GM19467 (cell line): Measurements from ENCODE around the gene PAXX.

Source experiments
- ATAC-seq: cut with Tn5 transposase; IDR thresholded peaks from one replicate; pipeline ENCODE4 v1.9.1; 2021; ENCODE audit warnings: mild to moderate bottlenecking, moderate library complexity; ENCODE audit not compliant: unreplicated experiment

PAXX gene

DNA sequence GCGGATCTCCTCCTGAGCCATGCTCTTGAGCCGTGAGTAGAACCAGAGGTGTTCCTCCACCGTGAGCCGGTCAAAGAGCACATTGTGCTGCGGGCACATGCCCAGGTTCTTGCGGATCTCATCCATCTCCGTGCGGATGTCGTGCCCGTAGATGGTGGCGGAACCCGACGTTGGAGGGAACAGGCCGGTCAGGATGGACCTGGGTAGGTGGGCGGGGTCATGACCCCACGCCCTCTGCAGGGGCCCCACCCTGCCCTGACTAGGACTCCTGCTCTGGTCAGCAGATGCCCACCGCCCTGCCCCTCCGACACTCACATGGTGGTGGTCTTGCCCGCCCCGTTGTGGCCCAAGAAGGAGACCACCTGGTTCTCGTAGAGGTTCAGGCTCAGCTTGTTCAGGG lies 23.8 kb downstream of the PAXX start:
- no peak for ATAC-seq

DNA sequence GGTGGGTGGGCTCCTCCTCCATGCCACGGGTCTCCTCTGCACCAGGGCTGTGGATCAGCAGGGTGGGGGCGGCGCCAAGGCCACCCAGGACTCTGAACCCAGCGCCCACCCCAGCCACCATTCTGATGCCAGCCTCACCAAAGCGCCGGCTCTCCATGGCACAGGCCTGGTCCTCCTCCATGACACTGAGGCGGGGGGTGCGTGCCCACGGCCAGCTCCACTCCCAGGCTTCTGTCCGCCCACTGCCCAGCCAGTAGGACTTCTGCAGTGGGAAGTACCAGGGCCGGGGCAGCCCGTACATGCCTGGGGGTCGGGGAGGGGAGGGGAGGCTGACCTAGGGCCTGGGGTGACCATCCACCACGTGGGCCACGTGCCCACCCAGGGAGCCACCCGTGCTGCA lies 24.2 kb downstream of the PAXX start:
- no peak for ATAC-seq

DNA sequence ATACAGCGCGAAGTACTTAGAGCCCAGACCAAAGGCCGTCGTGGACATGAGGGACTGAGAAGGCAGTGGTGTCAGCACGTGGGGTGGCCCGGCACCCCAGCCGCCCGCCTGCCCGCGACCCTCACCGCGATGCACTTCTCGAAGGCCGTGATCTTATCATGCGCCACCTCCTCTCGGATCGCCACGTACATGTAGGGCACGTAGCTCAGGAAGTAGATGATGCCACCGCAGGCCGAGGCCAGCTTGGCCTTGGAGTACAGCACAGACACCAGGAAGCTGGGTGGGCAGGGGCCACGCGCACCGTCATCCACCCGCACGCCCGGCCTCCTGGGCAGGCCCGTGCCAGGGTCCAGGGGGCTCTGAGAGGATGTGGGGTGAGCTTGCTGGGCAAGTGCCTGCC lies 24.8 kb downstream of the PAXX start:
- no peak for ATAC-seq

DNA sequence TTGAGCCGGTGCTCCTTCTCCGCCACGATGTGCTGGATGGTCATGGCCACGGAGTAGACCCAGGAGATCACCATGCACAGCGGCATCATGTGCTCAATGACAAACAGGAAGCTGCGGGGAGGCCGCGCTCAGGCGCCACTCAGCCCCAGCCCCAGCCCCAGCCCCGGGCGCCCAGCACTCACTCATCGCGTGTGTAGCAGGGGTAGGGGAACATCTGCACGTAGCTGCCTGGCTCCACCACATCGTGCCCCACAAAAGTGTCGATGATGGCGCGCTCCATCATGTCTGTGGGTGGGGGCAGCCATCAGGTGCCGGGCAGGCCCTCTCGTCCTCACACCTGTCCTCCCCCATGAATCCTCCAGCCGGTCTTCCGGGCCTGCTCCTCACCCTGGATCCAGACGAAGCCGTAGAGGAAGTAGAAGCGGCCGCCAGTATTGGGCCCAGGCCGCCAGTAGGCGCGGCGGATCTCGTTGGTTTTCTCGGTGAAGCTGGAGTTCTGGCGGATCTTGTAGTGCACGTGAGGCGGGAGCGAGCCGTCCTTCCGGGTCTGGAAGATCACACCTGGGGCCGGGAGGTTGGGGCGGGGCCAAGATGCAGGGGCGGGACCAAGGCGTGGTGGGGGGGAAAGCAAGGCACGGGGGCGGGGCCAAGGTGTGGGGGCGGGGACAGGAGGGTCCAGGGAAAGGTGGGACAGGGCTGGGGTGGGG lies 25.7 kb downstream of the PAXX start:
- no peak for ATAC-seq

DNA sequence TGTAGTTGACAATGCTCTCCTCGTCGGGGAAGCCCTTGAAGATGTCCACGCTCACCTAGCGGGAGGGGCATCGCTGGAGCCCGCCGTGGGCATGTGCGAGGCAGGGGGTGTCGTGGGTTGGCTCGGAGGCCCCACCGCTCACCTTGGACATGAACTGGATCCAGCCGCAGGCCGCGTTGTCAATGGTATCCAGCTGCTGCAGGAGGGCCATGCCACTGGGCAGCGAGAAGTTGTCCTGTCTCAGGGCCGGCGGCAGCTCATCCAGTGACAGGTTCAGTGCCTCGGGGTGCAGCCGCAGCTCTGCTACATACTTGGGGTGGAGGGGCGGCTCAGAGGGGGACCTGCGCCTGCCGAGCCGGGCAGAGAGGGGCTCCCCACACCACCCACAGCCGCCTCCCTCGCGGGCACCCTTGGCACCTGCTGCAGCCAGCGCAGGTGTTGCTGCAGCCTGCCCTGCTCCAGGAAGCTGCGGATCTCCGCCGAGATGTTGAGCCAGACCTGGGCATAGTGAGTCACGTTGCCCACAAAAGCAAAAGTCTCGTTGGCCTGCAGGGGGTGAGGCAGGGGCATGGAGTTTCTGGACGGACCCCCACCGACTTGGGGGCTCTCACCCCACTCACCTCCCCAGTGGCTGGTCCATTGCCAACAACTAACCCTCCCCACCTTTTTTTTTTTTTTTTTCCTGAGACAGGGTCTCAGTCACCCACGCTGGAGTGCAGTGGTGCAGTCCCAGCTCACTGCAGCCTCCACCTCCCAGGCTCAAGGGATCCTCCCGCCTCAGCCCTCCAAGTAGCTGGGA lies 26.7 kb downstream of the PAXX start:
- ATAC-seq = no peak

DNA sequence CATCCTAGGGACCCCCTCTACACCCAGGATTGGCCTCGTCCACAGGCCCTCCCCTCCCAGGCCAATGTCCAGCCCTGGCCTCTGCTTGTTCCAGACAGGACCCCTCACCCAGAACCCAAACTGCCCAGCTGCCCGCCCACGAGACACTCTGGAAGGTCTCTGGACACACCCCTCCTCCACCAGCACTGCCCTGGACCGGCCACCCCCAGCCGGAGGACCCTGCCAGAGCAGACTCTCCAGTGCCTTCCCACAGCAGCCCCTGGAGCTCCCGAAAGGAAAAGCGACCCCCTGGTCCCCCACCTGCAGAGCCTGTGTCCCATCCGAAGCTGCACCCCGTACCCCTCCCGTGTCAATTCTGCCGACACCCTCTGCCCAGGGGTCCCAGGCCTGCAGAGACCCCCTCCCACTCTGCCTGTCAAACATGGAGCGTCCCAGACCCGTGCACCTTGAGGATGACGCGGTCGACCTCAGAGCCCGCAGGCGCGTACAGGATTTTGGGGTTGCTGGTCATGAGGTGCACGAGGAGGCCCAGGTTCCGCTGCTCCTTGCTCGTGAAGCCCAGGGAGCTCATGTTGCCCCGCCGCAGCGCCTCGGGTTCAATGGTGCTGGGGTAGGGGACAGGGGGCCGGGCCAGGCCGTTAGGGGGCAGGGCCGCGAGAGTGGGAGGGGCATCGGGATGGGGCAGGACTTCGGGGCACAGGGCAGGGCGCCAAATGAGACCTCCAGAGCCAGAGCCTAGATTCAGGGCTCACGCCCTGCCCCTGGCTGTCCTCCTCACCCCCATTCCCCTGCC lies 27.9 kb downstream of the PAXX start:
- no peak for ATAC-seq

DNA sequence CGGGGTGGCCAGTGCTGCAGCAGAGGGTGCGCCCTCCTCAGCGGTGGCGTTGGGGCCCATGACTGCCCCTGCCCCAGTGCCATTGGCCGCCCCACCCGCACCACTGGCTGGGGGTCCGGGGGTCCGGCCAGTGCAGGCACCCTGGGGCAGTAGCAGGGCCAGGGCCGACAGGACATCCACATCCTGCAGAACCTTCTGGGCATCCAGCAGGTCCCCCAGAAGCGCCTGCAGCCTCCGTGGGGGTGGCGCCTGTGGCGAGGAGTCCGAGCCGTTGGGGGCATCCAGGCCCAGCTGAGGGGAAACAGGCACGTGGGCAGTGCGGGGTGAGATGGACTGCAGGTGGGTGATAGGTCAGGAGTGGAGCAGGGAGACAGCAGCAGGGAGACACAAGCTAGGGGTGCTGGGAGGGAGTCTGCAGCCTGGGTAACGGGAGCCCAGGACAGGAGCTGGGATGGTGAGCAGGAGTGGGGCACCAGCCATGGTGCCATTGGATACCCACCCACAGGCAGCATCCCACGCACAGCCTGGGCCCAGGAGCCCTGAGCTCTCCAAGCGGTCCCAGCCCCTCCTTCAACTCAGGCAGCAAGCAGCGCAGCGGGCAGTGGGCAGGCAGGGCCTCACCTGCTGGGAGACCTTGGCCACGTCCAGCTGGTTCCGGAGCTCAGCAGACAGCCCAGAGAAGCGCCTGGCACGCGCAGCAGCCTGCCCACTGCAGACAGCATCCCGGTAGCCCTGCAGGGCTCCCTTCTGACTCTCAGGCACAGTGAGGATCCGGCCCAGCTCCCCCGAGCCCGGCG lies 28.7 kb downstream of the PAXX start:
- ATAC-seq = no peak

DNA sequence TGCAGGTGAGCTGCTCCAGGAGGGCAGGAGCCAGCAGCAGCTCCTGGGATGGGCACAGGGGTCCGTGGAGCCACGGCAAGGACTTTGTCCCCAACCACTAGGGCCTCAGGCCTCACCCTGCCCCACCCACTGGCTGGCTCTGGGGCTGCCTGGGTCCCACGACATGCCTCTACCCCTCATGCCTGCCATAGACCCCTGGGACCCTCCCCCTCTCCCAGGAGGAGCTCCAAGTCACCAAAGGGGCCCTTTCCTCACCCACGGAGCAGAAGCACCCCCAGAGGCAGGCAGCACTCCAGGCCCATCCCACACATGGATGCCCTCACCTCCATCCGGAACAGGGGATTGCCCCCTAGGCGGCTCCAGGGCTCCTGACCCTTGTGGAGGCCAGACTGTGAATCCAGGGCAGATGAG lies 29.4 kb downstream of the PAXX start:
- no peak for ATAC-seq

DNA sequence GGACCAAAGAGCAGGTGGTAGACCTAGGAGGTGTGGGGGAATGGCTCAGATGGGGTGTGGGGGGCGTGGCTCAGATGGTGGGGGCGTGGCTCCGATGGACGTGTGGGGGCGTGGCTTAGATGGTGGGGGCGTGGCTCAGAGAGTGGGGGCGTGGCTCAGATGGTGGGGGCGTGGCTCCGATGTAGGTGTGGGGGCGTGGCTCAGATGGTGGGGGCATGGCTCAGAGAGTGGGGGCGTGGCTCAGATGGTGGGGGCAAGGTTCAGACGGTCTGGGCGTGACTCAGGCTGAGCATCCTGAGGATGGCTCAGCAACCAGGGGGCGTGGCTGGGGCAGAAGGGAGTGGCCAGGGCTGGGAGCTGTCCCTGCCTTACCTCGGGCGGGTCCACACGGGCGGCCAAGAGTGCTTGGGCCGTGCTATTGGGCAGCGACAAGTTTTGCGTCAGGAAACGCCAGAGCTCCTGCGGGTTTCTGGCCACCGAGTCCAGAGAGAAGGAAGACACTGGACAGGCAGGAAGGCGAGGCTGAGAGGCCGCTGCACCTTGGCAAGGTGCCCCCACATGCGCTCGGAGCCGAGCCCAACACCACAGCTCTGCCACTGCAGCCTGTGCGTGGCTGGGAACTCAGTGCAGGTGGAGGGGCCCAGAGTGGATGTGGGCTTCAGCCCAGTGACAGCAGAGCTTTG lies 29.9 kb downstream of the PAXX start:
- no peak for ATAC-seq

DNA sequence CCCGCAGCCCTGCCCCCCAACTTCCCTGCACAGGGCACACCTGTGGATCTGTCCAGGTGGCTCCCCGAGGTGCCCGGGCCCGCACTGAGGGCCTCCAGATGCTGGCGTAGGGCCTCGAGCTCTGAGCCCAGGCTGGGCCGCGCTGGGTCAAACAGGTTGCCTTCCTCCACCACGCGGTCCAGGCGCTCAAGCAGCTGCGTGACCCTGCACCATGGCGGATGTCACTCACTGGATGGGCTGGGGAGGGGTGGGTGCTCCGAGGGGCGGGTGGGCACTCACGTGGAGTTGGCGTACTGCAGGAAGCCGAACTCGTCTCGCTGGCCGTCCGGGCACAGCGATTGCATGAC lies 30.4 kb downstream of the PAXX start:
- no peak for ATAC-seq

DNA sequence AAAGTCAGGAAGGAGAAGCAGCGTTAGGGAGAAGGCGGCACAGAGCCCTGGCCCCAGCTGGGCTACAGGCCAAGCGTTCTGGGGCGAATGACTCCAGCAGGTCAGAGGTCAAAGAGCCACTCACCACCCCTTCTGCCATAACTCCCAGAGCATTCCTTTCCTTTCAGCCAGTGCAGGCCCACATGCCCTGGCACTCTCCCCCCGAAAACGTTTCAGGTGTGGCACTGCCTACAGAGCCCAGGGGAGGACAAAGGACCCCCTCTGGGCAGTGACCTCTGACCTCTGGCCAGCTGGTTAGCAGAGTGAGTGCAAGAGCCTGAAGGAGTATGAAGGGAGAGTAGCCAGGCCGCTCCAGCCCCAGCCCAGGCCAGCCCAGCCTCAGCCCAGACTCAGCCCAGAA lies 30.9 kb downstream of the PAXX start:
- no peak for ATAC-seq

DNA sequence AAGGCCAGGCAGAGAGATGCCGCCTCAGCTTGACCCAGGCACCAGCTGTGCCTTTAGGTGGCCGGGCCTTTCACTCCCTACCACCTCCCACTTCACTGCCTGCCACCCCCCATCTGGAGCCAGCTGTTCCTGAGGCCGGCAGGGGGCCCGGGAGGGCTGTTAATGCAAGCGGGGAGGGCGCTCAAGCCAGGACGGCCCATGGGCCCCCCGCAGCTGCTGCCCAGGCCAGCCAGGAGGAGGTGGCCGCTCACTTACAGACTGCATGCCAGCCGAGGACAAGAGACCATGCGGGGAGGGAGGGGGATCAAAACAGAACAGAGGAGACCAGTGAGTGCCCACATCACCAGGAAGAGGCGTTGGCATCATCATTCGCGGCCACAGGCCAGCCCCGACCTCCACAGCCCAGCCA lies 31.4 kb downstream of the PAXX start:
- no peak for ATAC-seq

DNA sequence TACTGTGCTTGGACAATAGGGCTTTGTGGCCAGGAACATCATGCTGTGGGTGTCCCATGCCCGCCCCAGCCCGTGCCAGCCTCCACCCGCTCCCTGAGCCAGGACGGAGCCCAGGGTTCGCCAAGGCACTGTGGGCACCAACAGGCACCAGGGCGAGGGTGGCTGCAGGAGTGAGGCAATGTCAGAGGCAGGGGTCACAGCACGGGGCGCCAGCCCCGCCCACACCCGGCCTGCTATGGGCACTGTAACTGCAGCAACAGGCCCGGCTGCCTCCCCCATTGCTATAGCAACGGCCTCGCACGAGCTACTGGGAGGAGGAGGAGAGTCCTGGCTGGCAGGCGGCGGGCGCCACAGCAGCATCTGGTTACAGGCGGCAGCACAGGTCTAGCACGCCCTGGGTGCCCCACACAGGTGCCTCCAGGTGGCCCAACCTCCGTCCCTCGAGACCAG lies 33.3 kb downstream of the PAXX start:
- no peak for ATAC-seq

DNA sequence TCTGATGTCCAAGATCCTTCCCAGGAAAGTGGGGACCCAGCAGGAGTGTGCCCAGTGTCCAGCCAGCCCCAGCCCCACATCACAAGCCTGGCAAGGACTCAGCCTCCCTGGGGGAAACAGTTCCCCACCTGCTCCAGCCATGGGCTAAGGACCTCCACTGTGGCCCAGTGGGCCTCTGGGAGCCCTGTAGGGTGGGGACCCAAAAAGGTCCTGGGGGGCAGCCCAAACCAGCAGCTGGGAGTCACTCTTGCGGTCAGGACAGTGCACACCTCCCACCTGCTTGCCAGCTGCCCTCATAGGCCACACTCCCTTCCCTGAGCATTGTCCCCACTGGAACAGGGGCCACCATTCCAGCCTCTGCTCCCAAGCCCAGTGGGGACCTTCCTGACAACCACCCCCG lies 34.2 kb downstream of the PAXX start:
- no peak for ATAC-seq

DNA sequence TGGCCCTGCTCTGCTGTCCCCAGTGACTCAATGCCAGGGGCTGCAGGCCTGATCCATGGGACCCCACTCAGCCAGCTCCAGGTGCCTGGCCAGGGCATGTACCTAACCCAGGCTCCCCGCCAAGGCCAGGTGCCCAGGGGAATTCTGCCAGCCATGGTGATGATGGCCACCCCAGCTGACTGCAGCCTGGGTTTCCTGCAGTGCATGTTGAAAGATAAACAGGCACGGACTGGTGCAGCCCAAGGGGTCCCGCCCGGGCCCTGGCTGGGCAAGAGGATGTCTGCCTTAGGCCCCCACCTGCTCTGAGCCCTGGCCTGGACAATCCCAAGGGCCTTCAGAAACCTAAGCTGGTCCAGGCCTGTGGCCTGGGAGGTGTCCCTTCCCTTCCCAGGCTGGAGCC lies 34.6 kb downstream of the PAXX start:
- no peak for ATAC-seq

DNA sequence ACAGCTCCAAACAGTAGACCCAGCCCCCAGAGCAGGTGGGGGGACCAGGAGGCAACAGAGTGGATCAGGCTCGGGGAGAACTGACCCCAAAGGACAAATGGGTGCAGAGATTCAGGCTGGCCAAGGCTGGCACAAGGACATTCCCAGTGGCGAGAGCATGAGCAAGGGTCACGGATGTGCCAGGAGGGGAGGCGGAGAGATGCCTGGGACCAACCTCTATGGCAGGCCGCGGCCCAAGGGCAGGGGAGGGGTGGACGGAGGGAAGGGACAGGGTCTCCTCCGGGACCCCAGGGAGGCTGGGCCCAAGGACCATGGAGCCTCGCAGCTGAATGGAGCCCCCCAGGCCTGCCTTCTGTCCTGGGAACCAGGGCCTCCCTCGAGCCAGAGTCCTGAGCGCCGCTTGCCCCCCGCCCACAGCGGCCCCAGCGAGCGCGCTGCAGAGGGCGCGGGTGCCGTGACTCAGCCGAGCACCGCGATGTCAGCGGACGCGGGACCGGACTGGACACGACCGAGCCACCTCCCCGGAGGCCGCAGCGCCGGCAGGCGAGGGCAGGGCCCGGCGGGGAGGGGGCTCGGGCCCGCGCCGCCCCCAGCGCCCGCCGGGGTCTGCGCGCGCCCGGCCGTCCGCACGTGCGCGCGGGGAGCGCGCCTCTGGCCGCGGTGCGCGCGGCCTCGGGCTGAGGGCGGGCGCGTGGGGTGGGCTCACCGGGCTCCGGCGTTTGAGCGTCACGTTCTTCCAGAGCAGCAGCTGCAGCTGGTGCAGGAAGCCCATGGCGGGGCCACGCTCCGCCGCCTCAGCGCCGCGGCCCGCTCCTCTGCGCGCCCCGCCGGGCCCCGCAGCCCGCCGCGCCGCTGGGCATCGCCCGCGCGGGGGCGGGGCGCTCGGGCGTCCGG lies 35.4 kb downstream of the PAXX start, which contains the start of gene ABCA2:
Gene ABCA2 (minus strand): TSS at position 869 of the 894 bp plus-strand sequence. CDS start 97 bp downstream, at position 772.
- ATAC-seq = no peak

DNA sequence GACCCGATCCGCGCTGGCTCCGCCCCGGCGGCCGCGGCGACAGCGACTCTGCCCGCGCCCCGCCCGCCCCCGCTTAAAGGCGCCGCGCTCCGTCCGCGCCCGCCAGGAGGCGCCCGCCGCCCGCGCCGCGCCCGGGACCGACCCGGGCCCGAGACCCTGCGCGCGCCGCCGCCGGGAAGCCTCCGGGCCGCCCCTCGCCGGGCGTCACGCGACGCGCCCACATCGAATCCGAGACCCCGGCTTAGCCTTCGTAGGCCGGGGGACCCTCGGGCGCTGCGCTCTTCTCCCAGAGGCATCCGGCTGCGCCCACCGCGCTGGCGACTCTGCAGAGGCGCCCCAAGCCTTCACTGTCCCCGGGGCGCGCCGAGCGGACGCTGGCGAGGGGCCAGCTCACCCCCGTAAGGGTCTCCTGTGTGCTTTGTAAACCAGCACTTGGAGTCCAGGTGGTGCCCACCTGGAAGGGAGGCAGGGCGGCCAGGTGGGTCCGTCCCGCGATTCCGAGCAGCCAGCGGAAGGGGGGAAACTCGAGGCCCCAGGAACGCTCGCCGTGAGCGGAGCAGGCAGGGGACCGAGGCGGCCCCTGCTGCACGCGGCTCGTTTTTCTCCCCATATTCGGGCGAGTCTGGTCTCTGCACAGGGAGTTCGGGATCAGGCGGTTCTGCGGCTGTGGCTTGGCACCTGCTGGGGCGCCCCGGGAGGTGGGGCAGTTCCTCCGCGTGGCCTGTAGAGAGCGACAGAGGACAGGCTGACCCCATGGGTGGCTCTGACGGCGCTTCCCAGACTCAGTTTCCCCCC lies 36.2 kb downstream of the PAXX start:
- ATAC-seq = no peak
